Measurements from ENCODE around the gene SELENOV. TPM values are rescaled to one million over a fixed set of nuclear protein-coding genes. Genes with fewer than 3 reads are reported as not detected.

The SELENOV gene
- total RNA-seq, 1 donor from 2014 or later: 0.78 TPM

GRCh38 chr19:39563408-39563807, 48.5 kb downstream of the SELENOV start:
- Mint-ChIP-seq H3K36me3 (no peaks in the 10 kb centered on the region), H3K27me3 (ENCODE audit: low read depth) (peaks cover 16% of the 10 kb centered on the region), H3K4me3 (no peak overlapping the region), H3K9me3 (no peaks in the 10 kb centered on the region), H3K27ac (no peak overlapping the region), H3K4me1 (peaks cover 3% of the 10 kb centered on the region)
- no peak for TF ChIP-seq CTCF (IDR thresholded peaks at IDR 0.05; ENCODE audit: unreplicated experiment)
- no peak for DNase-seq (ENCODE audit: low spot score in 2 of 2, unreplicated experiment in 2 of 2)

GRCh38 chr19:39566064-39566463, 51.1 kb downstream of the SELENOV start:
- Mint-ChIP-seq H3K9me3 (no peaks in the 10 kb centered on the region), H3K4me3 (no peak overlapping the region)

GRCh38 chr19:39568604-39569003, 53.7 kb downstream of the SELENOV start:
- H3K27me3 Mint-ChIP-seq (ENCODE audit: low read depth): peaks cover 9% of the 10 kb centered on the region
- DNase-seq (ENCODE audit: low spot score in 2 of 2, unreplicated experiment in 2 of 2): no peak
- no peaks in the 10 kb centered on the region for H3K4me1 Mint-ChIP-seq
- peaks cover 11% of the 10 kb centered on the region for H3K9me3 Mint-ChIP-seq
- TF ChIP-seq CTCF (IDR thresholded peaks at IDR 0.05; ENCODE audit: unreplicated experiment): no peak
- no peak overlapping the region for H3K27ac Mint-ChIP-seq
- H3K36me3 Mint-ChIP-seq: no peaks in the 10 kb centered on the region
- no peak overlapping the region for H3K4me3 Mint-ChIP-seq

More at GRCh38 chr19:39566064-39566463, 51.1 kb downstream of the SELENOV start:
- Mint-ChIP-seq H3K4me1 (no peaks in the 10 kb centered on the region), H3K36me3 (no peaks in the 10 kb centered on the region), H3K27me3 (ENCODE audit: low read depth) (peaks cover 18% of the 10 kb centered on the region), H3K27ac (no peak overlapping the region)
- DNase-seq (ENCODE audit: low spot score in 2 of 2, unreplicated experiment in 2 of 2): no peak
- TF ChIP-seq CTCF (IDR thresholded peaks at IDR 0.05; ENCODE audit: unreplicated experiment): no peak

Other genes starting within 250 kb of the SELENOV start
- gene IFNL2, start 246.7 kb upstream of the SELENOV start, total RNA-seq: not detected in 3 replicates
- gene IFNL1, start 218.7 kb upstream of the SELENOV start, total RNA-seq: not detected in 3 replicates
- gene LRFN1, start 194.3 kb upstream of the SELENOV start, total RNA-seq: 19.1 to 20.6 TPM (median 20.4 TPM) in 3 replicates
- gene GMFG, start 179.1 kb upstream of the SELENOV start, total RNA-seq: not detected in 3 replicates
- gene SAMD4B, start 172.7 kb upstream of the SELENOV start, total RNA-seq: 128 to 143 TPM (median 133 TPM) in 3 replicates
- 41.4 to 47.8 TPM (median 42.9 TPM) in 3 replicates for gene PAF1, start 124.0 kb upstream of the SELENOV start, total RNA-seq
- 35.6 to 39.2 TPM (median 36.1 TPM) in 3 replicates for gene MED29, start 123.8 kb upstream of the SELENOV start, total RNA-seq
- gene ZFP36, start 108.3 kb upstream of the SELENOV start, total RNA-seq: 111 to 113 TPM (median 111 TPM) in 3 replicates
- gene PLEKHG2, start 102.5 kb upstream of the SELENOV start, total RNA-seq: 160 to 172 TPM (median 164 TPM) in 3 replicates
- 1,616 to 1,722 TPM (median 1,707 TPM) in 3 replicates for gene RPS16, start 79.2 kb upstream of the SELENOV start, total RNA-seq
- gene SUPT5H, start 69.6 kb upstream of the SELENOV start, total RNA-seq: 127 to 136 TPM (median 129 TPM) in 3 replicates
- 69.3 to 78.9 TPM (median 70.7 TPM) in 3 replicates for gene TIMM50, start 34.3 kb upstream of the SELENOV start, total RNA-seq
- 0.40 to 0.53 TPM (median 0.50 TPM) in 3 replicates for gene DLL3, start 16.2 kb upstream of the SELENOV start, total RNA-seq
- 2.6 to 4.0 TPM (median 2.8 TPM) in 3 replicates for gene EID2B, start 17.7 kb downstream of the SELENOV start, total RNA-seq
- 18.8 to 22.6 TPM (median 19.7 TPM) in 3 replicates for gene EID2, start 25.0 kb downstream of the SELENOV start, total RNA-seq
- gene LGALS13, start 87.4 kb downstream of the SELENOV start, total RNA-seq: not detected in 3 replicates
- gene LGALS16, start 140.8 kb downstream of the SELENOV start, total RNA-seq: not detected in 3 replicates
- 0.71 to 0.92 TPM (median 0.72 TPM) in 3 replicates for gene LGALS14, start 189.3 kb downstream of the SELENOV start, total RNA-seq
- not detected in 3 replicates for gene CLC, start 222.9 kb downstream of the SELENOV start, total RNA-seq

Measured in mesothelial cell of epicardium (in vitro differentiated cells).